HG03025 (cell line): ENCODE measurements around the gene ANKRD37.

Experiments
- ATAC-seq: cut with Tn5 transposase; IDR thresholded peaks from one replicate; pipeline ENCODE4 v1.9.1; 2021; ENCODE audit warnings: mild to moderate bottlenecking, moderate library complexity; ENCODE audit not compliant: unreplicated experiment, low FRiP score

Gene ANKRD37

GRCh38 chr4:185412412-185412811, 15.8 kb downstream of the ANKRD37 start:
- no peak for ATAC-seq

DNA sequence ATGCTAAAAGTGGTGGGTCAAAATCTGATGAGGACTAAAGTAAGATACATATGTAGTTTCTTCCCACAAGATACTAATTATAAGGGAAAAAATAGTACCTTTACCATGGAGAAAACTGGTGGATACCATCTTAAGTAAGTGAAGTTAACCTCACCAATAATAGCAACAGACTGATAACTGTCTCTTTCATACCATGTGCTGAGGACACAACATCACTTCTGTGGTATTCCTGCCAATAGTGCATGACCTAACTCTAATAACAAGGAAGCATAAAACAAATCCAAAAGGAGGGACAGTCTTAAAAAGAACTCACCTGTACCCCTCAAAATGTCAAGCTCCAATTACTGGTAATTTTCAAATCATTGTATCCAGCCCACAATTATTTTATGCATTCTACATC, 20.3 kb downstream of the ANKRD37 start:
- ATAC-seq: no peak

- no peak for ATAC-seq
Observed at GRCh38 chr4:185421366-185422124, 24.9 kb downstream of the ANKRD37 start.

- ATAC-seq: peak; percentile 1
Observed at GRCh38 chr4:185424905-185425646, 28.4 kb downstream of the ANKRD37 start.

DNA sequence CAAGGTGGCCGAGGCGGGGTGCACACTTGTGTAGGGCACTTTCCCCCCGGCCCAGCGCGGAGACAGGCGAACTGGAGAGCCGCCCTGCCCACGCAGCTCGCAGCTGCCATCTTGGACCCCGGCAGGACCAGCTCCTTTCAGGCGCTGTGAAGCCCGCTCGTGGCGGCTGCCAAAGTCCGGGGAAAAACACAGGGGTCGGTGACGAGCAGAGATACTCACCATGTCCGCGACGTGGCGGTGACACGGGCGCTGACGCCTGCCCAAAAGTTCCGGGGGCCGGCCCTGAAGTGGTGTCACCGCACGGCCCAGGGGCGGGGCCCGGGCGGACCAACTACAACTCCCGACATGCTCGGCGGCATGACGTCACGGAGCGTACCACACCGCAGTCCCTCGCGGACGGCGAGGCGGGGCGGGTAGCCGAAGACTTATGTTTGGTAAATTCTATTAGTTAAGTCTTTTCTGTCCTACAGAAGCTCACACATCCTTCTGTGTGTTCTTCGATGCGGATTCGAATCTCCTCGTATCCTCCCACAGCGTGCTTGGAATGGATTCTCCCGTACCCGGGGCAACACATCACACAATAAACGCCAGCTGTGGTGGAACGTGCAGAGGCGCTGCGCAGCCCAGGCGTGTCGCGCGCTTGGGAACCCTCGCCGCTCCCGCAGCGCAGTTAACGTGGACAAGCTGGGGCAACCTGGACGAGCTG, 29.2 kb downstream of the ANKRD37 start, which contains the start of gene UFSP2:
Gene UFSP2 (minus strand): TSS at position 318 of the 706 bp plus-strand sequence. CDS start 96 bp downstream, at position 222.
- ATAC-seq: peak; percentile 92

- no peak for ATAC-seq
Observed at GRCh38 chr4:185426960-185427688, 30.5 kb downstream of the ANKRD37 start.

GRCh38 chr4:185429660-185430059, 33.0 kb downstream of the ANKRD37 start:
- no peak for ATAC-seq

DNA sequence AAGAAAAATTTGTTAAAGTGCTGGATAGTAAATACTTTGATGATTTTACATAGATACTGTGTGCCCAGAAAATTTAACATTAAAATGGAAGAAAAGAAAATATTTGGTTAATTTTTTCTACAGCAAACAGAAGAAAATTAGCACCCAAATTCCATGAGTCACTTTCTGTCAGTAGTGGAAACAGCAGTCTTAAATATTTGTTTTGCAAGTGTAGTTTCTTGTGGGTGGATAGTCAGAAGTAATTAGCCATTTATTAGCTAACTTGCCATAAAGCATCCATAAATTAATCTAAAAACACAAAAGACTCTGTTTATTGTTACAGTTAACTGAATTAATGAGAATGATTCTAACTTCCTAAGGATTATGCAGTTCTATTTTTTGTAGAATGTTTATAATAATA, 38.8 kb downstream of the ANKRD37 start:
- ATAC-seq: no peak

DNA sequence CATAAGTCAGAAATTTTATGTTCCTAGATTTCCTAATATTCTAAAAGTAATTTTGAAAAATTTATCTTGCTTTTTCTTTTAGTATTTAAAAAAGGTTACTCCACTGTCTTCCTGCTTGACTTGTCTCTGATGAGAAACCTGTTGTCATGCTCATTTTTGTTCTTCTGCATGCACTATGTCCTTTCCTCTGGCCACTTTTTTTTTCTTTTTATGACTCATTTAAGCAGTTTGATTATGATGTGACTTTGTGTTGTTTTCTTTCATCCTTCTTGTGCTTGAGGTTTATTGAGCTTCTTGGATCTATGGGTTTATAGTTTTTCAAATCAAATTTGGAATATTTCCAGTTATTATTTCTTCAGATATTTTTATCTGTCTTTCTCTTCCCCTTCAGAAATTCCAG, 41.2 kb downstream of the ANKRD37 start:
- no peak for ATAC-seq

- no peak for ATAC-seq
Observed at GRCh38 chr4:185441479-185441878, 44.8 kb downstream of the ANKRD37 start.

DNA sequence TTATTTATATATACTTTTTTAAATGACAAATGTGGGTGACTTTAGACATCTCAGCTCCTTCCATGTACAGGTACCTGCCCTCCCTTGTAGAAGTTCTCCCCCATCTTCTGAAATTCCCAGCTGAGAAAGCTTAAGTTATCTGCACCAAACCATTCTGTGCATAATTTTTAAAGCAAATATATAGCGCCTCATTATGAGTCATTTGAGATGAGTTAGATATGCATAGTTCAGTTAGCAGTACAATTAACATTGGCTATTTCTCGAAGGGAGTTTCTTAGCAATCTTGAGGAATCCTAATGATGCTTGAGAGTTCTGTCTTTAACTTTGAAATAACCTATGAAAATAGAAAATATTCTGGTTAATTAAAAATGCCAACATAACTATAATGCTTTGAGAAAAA, 48.6 kb downstream of the ANKRD37 start:
- ATAC-seq: no peak
